ENCODE results near the gene RPTOR. TPM values are rescaled to one million over a fixed set of nuclear protein-coding genes. Genes with fewer than 3 reads are reported as not detected.

The RPTOR gene
- total RNA-seq, 1 donor from 2014 or later = 21.8 TPM

- H3K27me3 ChIP-seq (ENCODE audit: low read depth) = peaks cover 59% of the 10 kb centered on the region
- H3K36me3 ChIP-seq = no peaks in the 10 kb centered on the region
- H3K4me1 ChIP-seq = peaks cover 4% of the 10 kb centered on the region
- TF ChIP-seq CTCF (IDR thresholded peaks at IDR 0.05; ENCODE audit: borderline replicate concordance) = no peak
- H3K4me3 ChIP-seq = no peak overlapping the region
- no peak for DNase-seq
- H3K27ac ChIP-seq (replicated peaks) = no peak overlapping the region
- H3K9me3 ChIP-seq (replicated peaks) = no peaks in the 10 kb centered on the region
- intact Hi-C loops (cut with micrococcal nuclease) = no loop called here
Observed at GRCh38 chr17:80539022-80539641, 5.5 kb upstream of the RPTOR start.

DNA sequence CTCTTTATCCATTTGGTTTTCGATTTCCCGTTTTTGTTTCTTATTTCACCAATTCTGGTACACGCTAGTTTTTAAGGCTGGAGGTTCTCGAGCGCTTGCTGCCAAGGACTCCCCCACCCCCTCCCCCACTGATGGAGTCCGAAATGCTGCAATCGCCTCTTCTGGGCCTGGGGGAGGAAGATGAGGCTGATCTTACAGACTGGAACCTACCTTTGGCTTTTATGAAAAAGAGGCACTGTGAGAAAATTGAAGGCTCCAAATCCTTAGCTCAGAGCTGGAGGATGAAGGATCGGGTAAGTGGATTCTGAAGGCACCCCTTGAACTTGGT is 825 bp downstream of the RPTOR start:
- H3K4me3 ChIP-seq = peak overlapping the region; percentile 97
- H3K9me3 ChIP-seq (replicated peaks) = no peaks in the 10 kb centered on the region
- peaks cover 36% of the 10 kb centered on the region for H3K27me3 ChIP-seq (ENCODE audit: low read depth)
- H3K36me3 ChIP-seq = no peaks in the 10 kb centered on the region
- TF ChIP-seq CTCF (IDR thresholded peaks at IDR 0.05; ENCODE audit: borderline replicate concordance) = no peak
- peaks cover 43% of the 10 kb centered on the region for H3K4me1 ChIP-seq
- no peak for DNase-seq
- intact Hi-C loops (cut with micrococcal nuclease) = no loop called here
- H3K27ac ChIP-seq (replicated peaks) = peak overlapping the region; percentile 87

DNA sequence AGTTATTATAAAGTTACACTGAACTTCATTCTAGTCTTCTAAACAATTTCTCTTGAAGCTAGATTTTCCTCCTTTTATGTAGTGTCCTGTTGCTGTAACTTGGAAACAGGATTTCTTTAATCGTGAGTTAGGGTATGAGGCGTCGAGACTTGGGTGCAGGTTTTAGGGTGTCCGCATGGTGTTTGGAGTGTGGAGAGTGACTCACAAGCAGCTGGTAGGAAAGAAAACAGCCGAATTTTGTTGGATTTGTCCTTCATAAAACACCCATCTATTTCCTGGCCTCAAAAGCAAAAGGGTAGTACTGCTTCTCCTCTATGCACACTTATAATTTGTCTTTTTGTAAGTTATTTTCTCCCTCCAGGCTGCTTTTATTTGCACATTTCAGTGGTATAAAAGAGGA is 1.6 kb downstream of the RPTOR start:
- H3K27ac ChIP-seq (replicated peaks) = no peak overlapping the region
- no peak for TF ChIP-seq CTCF (IDR thresholded peaks at IDR 0.05; ENCODE audit: borderline replicate concordance)
- no peaks in the 10 kb centered on the region for H3K36me3 ChIP-seq
- H3K4me1 ChIP-seq = peaks cover 43% of the 10 kb centered on the region
- intact Hi-C loops (cut with micrococcal nuclease) = no loop called here
- DNase-seq = no peak
- no peaks in the 10 kb centered on the region for H3K9me3 ChIP-seq (replicated peaks)
- H3K27me3 ChIP-seq (ENCODE audit: low read depth) = peaks cover 29% of the 10 kb centered on the region
- peak overlapping the region; percentile 97 for H3K4me3 ChIP-seq

DNA sequence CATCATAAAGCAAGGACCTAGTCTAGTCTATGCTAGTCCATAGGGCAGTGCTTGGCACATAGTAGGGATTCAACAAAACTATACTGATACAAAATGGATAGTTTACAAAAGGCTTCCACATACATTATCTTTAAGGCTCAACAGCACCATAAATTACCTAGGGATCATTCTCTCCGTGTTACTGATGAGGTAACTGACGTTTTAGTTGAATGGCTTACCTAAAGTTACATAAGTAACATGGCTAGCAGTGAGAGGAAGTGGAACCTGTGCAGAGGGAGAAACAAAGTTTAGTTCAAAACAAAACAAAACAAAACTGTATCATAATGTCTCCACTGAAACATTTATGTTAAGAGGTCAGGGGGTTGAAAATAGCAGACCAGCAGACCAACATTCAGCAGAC is 7.9 kb downstream of the RPTOR start:
- no peak for TF ChIP-seq CTCF (IDR thresholded peaks at IDR 0.05; ENCODE audit: borderline replicate concordance)
- Histone ChIP-seq H3K36me3 (peaks cover 4% of the 10 kb centered on the region), H3K4me3 (no peak overlapping the region), H3K27ac (replicated peaks) (no peak overlapping the region), H3K4me1 (peaks cover 8% of the 10 kb centered on the region), H3K27me3 (ENCODE audit: low read depth) (no peaks in the 10 kb centered on the region), H3K9me3 (replicated peaks) (no peaks in the 10 kb centered on the region)
- DNase-seq = no peak
- intact Hi-C loops (cut with micrococcal nuclease) = no loop called here

GRCh38 chr17:80555266-80555665 is 10.6 kb downstream of the RPTOR start:
- H3K36me3 ChIP-seq = peaks cover 4% of the 10 kb centered on the region
- DNase-seq = no peak

More at GRCh38 chr17:80555266-80555665, 10.6 kb downstream of the RPTOR start:
- peaks cover 8% of the 10 kb centered on the region for H3K4me1 ChIP-seq
- no peak overlapping the region for H3K27ac ChIP-seq (replicated peaks)
- no peaks in the 10 kb centered on the region for H3K9me3 ChIP-seq (replicated peaks)
- intact Hi-C loops (cut with micrococcal nuclease) = no loop called here
- TF ChIP-seq CTCF (IDR thresholded peaks at IDR 0.05; ENCODE audit: borderline replicate concordance) = no peak
- H3K27me3 ChIP-seq (ENCODE audit: low read depth) = no peaks in the 10 kb centered on the region
- H3K4me3 ChIP-seq = no peak overlapping the region
